Ecto neural progenitor cell (in vitro differentiated cells): Measurements from ENCODE around the gene EFCAB6.

Experiments used
- DNase-seq: peaks from one replicate; pipeline ENCODE4 v3.0.0-alpha.2; 2018; ENCODE audit warnings: low spot score

EFCAB6 gene

DNA sequence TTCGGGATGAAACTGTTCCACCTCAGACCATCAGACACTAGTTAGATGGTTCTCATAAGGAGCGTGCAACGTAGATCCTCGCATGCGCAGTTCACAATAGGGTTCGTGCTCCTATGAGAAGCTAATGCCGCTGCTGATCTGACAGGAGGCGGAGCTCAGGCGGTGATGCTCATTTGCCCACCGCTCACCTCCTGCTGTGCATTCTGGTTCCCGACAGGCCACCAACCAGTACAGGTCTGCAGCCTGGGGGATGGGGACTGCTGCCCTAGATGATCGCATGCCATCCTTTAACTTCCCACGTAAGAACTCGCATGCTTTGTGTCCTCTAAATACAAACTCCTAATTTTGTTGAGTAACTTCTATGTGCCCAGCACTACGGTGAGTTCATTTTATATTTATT lies 62.6 kb downstream of the EFCAB6 start:
- no peak for DNase-seq

DNA sequence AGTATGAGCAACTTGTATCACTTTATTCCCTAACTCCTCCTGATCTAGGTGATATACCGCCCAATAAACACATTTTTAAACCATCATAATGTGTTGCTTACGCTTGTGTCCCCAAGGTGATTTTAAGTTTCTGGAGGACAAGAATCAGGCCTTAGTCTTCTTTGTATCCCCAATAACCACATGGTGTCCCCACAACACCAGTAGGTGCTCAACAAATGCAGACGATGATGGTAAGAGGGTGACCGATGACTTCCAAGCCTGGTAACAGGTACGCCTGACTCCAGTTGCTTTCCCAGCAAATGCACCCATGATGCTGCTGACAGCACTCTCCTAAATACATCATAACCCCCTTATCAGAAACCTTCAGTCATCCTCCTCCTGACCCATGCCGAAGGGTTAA lies 64.2 kb downstream of the EFCAB6 start:
- no peak for DNase-seq

DNA sequence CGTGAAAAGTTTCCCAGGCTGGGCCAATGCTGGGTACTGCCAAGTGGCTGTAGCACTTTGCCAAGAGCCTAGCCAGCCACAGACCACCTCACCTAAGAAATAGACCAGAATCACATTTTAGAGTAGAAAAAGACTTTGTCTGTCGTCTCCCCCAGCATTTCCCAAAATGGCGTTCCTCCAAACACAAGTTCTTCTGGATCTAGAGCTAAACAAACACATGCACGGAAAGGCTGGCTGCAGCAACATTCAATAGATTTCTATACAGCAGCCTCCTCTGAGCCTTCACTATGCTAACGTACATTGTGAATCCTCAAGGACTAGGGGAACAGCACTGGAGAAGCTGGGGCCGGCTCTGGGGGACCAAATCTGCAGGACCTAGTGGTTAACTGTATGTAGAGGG lies 65.0 kb downstream of the EFCAB6 start:
- DNase-seq = no peak

DNA sequence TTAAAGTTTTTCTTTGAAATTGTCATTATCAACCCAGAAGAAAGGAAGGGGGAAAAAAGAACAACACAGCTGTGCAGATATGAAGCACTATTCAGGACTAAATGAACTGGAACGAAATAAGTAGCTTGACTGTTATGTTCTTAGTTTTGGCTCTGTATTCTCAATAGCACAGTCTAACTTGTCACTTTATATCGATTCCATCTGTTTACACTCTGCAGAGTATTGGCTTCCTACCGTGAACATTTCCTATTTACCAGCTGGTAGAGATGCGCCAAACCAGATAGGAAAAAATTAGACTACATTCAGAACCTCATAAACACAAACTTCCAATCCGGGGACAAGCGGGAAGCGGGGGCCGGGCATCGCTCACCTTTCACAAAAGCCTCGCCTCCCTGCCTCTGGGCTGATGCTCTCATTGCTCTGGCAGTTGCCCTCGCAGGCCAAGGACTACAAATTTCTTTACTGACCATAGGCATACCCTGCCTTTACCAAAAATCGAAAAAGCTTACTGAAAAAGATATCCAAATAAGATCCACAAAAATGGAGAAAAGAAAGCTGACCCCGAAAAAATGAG lies 66.2 kb downstream of the EFCAB6 start:
- DNase-seq = no peak

DNA sequence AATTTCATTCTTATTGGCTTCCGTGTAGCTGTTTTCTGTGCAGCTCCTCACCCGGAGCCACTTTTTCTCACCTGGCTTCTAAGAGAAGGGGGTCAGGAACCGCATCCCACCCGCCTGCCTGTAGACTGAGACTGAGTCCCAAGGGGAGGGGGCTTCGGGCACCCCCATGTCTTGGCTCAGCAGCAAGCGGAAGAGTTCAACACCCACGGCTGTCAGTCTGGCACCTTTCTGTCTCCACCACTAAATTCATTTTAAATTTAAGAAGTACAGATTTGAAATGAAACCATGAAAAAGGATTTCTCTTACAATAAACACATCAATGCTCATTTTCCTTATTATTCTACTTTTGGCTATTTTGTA lies 66.7 kb downstream of the EFCAB6 start:
- no peak for DNase-seq

DNA sequence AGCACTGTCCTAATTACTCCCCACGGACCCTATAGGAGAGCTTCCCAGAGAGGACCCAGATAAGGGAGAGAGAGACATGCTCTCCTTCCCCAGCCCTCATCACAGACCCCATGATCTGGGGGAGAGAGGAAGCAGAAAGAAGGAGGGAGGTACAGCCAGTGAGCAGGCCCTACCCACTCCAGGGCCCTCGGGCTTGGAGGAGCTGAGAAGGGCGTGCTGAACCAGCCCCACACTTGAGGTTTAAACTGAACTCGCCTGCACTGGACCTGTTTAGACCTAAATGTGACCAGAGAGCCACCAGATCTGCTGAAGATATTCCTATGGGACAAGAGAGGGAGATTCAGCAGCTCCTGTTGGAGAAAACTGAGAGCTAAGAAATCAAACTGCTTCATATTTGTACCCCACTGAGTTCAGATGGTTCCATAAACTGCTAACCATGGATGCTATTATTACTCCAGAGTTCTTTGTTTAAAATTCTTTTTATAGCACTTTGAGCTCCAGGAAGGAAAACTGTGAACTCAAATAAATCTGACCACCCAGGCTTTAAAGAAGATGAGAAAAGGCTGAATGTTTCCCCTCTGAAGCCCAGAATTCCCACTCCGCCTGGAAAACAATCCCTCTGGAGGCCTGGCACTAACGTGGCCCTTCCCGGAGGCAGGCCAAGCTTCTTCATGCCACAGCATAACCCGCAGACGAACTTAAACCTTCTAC lies 67.2 kb downstream of the EFCAB6 start:
- no peak for DNase-seq

DNA sequence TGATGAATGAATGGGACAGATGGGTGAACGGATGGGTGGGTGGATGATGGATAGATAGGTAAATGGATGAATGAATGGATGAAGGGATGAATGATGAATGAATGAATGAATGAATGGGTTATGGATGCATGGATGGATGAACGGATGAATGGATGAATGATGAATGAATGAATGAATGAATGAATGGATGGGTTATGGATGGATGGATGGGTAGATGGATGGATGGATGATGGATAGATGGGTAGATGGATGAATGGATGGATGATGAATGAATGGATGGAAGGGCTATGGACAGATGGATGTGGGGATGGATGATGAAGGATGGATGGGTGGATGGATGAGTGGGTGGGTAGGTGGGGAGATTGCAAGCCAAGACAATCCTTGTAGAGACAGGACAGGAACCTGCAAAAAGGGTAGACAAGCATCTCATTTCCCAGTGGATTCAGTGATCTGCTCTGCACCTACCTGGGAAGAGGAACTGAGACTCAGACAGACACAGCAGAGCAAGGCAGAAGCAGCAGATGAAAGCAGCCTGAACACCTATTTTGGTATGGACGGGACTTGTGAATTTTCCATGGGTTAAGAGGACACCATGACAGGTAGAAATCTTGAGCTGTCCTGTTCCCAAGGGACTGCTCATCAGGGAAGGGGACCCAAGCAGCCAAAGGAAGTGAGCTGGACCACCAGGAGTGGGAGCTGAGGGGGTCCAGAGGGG lies 68.0 kb downstream of the EFCAB6 start:
- no peak for DNase-seq

DNA sequence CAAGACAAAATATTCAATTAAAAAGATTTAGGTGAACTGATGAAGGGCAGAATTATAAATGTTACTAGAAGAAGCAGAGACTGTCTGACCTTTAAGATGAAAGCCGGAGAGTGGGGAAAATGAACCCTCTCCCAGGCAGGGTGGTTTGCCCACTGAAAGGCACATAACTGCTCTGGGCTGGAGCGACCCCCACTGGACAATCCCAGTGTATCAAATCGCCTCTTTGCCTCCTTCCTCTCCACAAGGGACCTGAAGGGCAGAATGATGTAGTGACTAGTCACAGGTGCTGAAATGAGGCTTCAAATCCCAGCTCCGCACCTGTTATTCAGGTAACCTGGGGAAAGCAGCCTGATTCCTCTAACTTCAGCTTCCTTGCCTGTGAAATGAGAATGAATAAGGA lies 69.0 kb downstream of the EFCAB6 start:
- DNase-seq = peak; percentile 71

DNA sequence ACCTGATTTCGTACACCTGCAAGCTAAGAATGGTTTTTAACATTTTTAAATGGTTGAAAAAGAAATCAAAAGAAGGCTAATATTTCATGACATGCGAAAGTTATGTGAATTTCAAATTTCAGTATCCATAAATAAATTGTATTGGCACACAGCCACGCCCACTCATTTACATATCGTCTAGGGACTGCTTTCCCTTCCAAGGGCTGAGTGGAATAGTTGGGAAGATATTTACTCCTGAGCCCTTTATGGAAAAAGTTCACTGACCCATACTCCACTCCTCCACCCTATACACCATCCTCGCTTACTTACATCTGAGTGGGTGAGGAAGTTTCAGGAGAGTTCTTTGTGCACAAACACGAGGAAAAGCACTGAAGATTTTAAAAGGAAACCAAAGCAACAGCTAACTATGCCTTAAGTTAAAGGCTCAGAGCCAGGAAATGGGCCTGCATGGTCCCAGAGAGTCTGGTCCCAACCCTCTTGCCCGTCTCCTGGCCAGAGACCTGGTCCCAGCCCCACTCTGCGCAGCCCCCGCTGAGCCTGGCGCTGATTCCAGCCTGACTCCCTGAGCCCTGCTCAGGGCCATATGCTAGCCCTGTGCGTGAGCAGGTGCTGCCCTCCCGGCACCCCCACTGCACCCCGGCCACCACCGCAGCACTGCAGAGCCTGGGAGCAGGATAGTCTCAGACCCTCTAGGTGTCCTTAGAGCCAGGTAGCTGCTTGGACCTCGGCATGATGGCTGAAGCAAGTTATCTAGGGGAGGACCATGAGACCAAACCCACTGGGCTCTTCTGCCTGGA lies 69.8 kb downstream of the EFCAB6 start:
- no peak for DNase-seq

DNA sequence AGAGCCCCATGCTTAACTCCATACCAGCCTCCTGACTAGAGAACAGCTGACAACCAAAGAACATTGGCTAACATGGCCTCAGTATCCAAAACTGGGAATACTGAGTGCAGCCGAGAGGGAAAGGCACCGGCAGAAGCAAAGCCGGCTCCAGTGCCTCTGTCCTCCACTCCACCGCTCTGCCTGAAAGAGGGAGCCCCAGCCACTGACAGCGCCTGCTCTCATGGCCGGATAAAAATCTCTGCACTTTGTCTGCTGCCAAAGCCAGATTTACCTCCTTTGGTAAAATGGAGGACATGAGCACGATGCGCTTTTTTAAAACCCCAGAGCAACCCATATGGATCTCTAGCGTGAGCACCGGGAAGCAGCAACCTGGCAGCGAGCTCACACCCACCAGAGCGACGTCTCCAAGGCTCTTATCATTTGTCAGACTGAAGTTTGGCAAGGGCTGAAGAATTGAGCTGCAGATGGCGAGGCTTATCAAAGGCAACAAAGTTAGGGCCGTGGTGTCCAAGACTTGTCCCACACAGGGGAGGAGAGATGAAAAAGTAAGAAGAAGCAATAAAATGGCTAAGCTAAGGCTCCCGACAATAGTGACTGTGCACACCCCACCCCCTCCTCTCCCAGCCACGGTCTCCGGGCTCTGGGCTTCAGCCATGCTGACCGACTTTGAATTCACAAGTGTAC lies 71.4 kb downstream of the EFCAB6 start:
- DNase-seq = no peak

DNA sequence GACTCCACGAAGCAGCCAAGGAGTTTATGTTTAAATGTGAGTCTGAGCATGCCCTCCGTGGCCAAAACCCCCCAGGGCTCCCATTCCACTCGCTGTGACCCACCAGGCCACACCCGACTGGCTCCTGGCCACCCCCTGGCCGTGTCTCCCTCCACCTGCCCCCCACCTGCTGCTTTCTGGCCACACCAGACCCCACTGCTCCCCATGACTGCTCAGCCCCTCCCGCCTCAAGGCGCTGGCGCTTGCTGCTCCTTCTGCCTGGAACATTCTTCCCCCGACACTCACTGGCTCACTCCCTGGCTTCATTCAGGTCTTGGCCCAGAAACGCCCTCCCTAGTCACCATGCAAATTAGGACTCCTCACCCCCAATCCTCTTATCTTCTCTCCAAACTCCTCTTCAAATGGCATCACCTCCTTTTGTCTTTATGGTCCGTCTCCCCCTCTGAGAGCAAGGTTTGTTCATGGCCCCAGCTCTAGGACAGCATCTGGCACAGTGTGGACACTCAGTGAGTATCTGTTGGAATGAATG lies 72.2 kb downstream of the EFCAB6 start:
- no peak for DNase-seq

DNA sequence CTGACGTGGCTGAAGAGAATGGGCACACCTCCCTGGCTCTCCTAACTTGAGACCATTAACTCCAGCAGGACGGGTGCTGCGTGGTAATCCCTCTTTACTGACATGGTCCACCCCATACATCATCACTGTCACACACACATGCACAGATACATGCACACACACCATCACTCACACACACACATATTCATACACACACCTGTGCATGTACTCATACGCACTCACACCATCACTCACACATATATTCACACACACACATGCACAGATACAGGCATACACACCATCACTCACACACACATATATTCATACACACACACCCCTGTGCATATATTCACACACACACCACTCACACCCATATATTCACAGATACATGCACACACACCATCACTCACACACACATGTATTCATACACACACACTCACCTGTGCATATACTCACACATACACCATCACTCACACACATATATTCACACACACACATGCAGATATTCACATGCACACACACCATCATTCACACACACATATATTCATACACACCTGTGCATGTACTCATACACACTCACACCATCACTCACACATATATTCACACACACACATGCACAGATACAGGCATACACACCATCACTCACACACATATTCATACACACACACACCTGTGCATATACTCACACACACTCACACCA lies 74.8 kb downstream of the EFCAB6 start:
- no peak for DNase-seq

DNA sequence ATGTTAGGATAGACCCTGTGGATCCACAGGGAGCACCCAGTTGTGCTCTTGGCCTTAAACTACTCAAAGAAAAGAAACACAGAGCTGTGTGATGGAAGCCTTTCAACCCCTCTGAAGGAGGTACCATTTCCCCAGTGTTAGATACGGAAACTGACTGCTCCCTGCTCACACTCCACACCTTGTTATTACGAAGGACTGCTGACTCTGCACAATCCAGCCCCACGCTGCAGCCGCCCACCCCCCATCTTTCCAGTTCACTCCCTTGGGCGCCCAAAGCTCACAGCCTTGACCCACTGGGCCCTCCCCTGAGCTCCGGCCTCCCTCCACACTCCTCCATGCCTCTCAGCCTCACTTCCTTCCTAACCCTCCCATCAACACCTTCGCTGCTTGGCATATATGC lies 75.5 kb downstream of the EFCAB6 start:
- DNase-seq = no peak

DNA sequence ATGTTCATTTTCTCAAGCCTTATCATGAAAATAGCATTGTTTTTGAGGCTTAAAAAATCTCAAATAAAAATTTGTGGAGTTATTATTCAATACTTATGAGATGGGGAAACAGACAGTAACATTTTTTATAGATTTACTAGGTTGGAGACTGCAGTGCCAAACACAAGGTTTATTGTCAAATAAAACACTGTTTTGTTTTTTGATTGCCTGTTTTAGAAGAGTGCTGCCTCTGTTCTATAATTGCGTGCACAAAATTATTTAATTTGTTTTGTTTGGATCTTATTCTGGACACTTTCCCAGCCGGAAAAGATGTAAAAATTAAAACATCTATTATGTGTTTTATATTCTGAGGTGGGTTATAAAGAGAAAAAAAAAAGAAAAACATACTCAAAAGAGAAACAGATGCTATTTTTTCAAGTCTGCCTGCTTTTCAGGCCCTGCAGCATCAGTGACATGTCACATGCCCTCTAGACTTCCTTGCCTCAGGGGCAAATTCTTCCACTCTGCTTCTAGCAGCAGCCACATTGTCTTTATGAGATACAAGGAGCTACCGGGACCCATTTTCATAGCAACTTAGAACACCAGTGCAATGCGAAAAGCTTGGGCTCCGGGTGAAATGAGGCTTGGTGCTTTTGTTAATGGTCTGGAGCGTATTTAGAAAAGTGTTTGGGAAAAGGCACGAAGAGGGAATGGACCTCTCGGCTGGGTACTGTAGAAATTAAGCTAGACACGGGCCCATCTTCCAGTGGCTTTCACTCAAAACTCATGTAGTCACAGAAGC lies 77.5 kb downstream of the EFCAB6 start:
- no peak for DNase-seq

DNA sequence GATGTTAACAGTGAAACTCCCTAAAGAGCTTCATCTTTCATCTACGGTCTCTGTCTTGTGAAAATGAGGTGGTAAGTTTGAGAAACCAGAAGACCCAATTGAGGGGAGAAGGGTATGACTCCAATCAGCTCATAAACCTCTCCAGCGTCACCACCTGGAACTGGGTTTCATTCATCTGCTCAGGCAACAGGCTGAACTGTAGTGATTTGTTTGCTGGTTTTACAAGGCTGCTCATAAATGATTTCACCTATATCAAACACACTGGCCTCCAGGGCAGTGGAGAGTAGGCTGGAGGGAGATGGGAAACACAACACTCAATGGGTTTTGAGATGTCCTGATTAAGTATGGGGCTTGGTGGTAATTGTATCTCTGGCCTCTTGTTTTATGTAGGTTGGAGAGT lies 79.0 kb downstream of the EFCAB6 start:
- DNase-seq = no peak

DNA sequence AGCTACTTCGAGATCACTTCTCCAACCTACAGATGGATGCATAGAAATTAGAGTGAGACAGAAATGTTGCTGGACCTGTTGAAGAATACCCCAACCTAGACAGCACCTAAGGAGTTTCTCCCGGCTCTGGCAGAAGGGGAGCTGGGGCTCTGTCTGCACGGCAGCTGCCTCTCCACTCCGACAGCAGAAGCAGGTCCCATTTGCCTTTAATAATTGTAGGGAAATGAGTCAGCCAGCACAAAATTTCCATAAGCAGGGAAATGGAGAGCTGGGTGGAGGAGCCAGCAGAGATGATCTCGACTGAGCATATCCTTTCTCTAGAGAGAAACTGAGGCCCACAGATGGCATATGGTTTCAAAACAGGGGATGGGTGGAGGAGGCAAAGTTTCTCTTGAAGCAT lies 80.1 kb downstream of the EFCAB6 start:
- DNase-seq = no peak

DNA sequence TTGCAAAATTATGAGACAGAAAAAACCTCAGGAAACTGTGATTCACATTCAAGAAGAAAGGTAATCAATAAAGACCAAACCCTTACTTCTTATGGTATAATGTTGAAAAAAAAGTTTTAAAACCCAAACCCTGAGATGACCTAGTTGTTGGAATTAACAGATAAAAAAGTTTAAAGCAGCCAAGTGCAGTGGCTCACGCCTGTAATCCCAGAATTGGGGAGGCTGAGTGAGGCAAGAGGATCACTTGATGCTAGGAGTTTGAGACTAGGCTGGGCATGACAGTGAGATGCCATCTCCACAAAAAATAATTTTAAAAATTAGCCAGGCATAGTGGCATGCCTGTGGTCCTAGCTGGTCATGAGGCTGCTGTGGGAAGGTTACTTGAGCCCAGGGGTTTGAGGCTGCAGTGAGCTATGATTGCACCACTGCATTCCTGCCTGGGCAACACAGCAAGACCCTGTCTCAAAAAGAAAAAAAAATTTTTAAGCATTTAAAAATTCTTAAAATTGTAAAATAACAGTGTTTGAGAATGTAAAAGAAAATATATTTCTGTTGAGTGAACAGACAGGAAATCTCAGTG lies 85.1 kb downstream of the EFCAB6 start:
- DNase-seq = no peak

DNA sequence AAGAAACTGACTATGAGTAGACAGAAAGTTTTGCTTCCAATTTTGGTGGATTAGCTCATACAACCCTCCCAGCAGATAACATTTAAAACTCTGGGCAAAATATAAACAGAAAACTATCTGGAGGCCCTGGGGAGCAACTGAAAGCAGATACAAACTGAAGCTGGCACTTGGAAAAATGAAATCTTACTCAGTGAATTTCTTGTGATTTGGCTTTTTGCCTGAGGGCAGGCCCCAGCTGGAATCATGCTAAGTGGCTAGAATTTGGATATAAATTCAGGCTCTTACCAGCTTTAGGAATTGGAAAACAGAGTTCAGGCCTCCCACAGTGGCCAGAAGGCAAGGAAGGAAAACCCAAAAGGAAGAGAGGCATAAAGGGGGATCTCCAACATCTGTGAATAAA lies 85.8 kb downstream of the EFCAB6 start:
- no peak for DNase-seq

DNA sequence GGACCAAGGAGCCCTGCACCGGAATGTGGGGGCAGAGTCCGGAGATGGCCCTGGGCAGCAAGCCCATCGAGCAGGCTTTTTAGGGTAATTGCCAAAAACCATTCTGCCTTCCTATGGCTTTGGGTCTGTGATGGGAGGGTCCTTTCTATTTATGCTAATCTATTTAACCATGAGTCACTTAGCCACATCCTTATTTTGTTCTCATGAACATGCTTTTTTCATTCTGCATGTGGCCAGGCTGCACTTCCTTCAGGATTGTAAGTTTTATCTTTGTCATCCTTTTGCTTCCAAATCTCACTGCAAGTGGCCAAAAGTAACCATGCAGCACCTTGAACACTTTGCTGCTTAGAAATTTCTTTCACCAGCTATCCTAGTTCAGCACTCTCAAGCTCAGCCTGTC lies 88.3 kb downstream of the EFCAB6 start:
- no peak for DNase-seq

DNA sequence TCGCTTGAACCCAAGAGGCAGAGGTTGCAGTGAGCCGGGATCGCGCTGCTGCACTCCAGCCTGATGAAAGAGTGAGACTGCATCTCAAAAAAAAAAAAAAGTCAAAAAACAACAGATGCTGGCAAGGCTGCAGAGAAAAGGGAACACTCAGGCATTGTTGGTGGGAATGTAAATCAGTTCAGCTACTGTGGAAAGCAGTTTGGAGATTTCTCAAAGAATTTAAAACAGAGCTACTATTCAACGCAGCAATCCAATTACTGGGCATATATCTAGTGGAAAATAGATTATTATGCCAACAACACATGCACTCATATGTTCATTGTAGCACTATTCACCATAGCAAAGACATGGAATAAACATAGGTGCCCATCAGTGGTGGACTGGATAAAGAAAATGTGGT lies 89.7 kb downstream of the EFCAB6 start:
- DNase-seq = no peak
